ENCODE measurements around the gene LGR6. TPM values are rescaled to one million over a fixed set of nuclear protein-coding genes. Genes with fewer than 3 reads are reported as not detected.

LGR6 gene
- total and polyA plus RNA-seq, 2 of the 8 experiments (the other 6 are each of a cell fraction or from before 2014, with no cell fraction given): 0.50 to 1.0 TPM

DNA sequence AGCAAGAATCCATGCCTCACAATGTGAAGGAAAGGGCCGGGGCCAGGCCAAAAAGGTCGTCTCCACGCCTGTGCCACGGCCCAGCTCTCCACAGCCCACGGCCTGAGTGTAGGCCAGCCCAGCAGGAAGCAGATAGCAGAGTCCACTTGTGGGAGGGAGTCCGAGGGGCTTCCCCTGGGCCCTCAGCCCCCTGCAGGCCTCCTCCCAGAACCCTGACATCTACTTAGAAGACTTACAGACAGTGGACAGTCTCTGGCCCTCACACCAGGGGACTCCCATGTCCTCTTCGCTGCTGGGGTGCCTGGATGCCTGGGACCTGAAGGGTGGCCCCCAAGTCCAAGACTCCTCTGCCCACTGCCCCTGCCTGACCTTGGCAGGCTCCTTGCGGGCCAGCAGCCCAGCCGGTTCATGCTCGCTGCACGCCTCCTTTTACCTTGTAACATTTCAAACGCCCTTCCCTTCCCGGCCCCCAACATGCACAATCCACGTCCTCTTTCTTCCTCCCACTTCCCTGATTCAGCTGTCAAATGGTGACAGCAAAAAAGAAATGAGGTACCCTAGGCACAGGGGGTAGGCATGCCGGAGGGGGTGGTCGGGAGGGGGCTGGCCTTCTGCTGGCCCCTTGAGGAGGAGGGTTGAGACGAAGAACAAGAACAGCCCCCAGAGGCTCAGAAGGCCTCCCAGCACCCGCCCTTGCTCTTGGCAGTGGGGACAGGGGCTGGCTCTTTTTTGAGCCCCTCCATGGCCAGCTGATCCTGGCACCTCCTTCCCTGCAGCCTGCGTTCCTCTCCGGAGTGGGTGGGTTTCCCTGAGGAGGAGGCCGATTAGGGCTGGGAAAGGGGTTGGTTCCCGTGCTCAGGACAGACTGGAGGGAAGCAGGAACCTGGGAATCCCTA, 32.2 kb upstream of the LGR6 start:
- Histone ChIP-seq H2BK5ac (ENCODE audit: low read depth, low read length) (no peak overlapping the region), H4K8ac (ENCODE audit: extremely low read depth, insufficient read depth, low read length) (no peak overlapping the region), H3K4me2 (ENCODE audit: insufficient read depth in 1 of 2, low read depth in 2 of 2, low read length in 2 of 2) (no peak overlapping the region), H3K4me1 (replicated peaks in 1 of 4; ENCODE audit: control insufficient read depth in 3 of 4, insufficient read depth in 4 of 4, low read length in 3 of 4) (peaks cover 2 to 29% (median 13%) of the 10 kb centered on the region in 4 experiments), H3K79me2 (ENCODE audit: control insufficient read depth in 1 of 2, insufficient read depth in 2 of 2, low read length in 2 of 2) (no peaks in the 10 kb centered on the region), H2BK120ac (replicated peaks; ENCODE audit: low read depth, low read length) (no peak overlapping the region), H3K27ac (ENCODE audit: low read depth, low read length) (no peak overlapping the region), H2BK15ac (ENCODE audit: low read length) (peak overlapping the region; percentile 92; the same call in 1 of the 2 replicates), H2BK12ac (ENCODE audit: low read depth, low read length) (0 out of 2 replicates have a peak overlapping the region, but pooled peaks have one; percentile 50), H4K91ac (replicated peaks; ENCODE audit: insufficient read length, low read length) (peak overlapping the region; percentile 90), H3K4ac (replicated peaks; ENCODE audit: insufficient read length, low read depth, low read length) (no peak overlapping the region), H3K9ac (replicated peaks in 1 of 4; ENCODE audit: extremely low read depth in 1 of 4, low read depth in 3 of 4, low read length in 3 of 4) (no peak overlapping the region), H4K20me1 (replicated peaks in 1 of 2; ENCODE audit: control insufficient read depth in 1 of 2, insufficient read depth in 2 of 2, low read length in 2 of 2) (no peaks in the 10 kb centered on the region), H3K36me3 (ENCODE audit: control insufficient read depth in 2 of 4, insufficient read depth in 4 of 4, low read length in 3 of 4) (no peaks in the 10 kb centered on the region), H3K4me3 (ENCODE audit: extremely low read depth in 1 of 4, insufficient read depth in 2 of 4, low read depth in 3 of 4, low read length in 4 of 4) (no peak overlapping the region), H4K5ac (ENCODE audit: insufficient read length, low read depth, low read length) (no peak overlapping the region), H3K14ac (ENCODE audit: insufficient read length) (no peak overlapping the region), H3K18ac (ENCODE audit: extremely low read depth, low read length) (no peak overlapping the region), H3K23ac (ENCODE audit: insufficient read length) (no peak overlapping the region), H2AFZ (ENCODE audit: low read length) (no peak overlapping the region), H3K56ac (replicated peaks; ENCODE audit: insufficient read length, low read depth, low read length) (no peak overlapping the region), H2BK20ac (ENCODE audit: low read length) (no peak overlapping the region), H3K79me1 (ENCODE audit: low read depth, low read length) (no peaks in the 10 kb centered on the region), H3K23me2 (ENCODE audit: low read depth, low read length) (no peaks in the 10 kb centered on the region), H2AK5ac (ENCODE audit: low read depth, low read length) (no peak overlapping the region), H3K9me3 (ENCODE audit: insufficient read depth in 2 of 2, low read depth in 1 of 2, low read length in 1 of 2) (no peaks in the 10 kb centered on the region), H3K27me3 (replicated peaks in 1 of 4; ENCODE audit: control insufficient read depth in 3 of 4, extremely low read depth in 1 of 4, insufficient read depth in 3 of 4, low read length in 3 of 4) (no peaks in the 10 kb centered on the region)
- WGBS, 2 experiments (ENCODE audit: extremely low coverage in 1 of 2, insufficient coverage in 1 of 2, insufficient read length in 1 of 2, insufficient replicate concordance in 2 of 2, low coverage in 1 of 2, low lambda C conversion rate in 2 of 2, missing lambda C conversion rate in 1 of 2): 79% methylated on average over 19 of the region's 22 CpGs; no CpG with 5 or more reads in 1 of the 2 experiments
- ChIA-PET CTCF (ENCODE audit: partially characterized antibody) (interaction anchor here (0.6 to 2.6 kb wide), 11 partner anchors 10 to 1447 kb away, joined by 3 to 10 read pairs (median 3); no protein-coding TSS in a partner anchor), POLR2A (ENCODE audit: partially characterized antibody) (no interaction called here)
- no peak for FAIRE-seq
- no peak for DNase-seq (ENCODE audit: low read depth in 1 of 2, low spot score in 2 of 2)
- TF ChIP-seq ASH2L (IDR thresholded peaks at IDR 0.05; ENCODE audit: low read length) (no peak), EP300 (IDR thresholded peaks at IDR 0.05; ENCODE audit: borderline replicate concordance in 1 of 2, low read depth in 2 of 2, low read length in 2 of 2) (no peak), MAFK (IDR thresholded peaks at IDR 0.05; ENCODE audit: low read depth, low read length) (no peak), PHF8 (conservative IDR thresholded peaks at IDR 0.05; ENCODE audit: low read depth, low read length) (no peak), TEAD4 (IDR thresholded peaks at IDR 0.05; ENCODE audit: low read depth, low read length) (no peak), BACH1 (IDR thresholded peaks at IDR 0.05; ENCODE audit: low read length) (no peak), TAF1 (IDR thresholded peaks at IDR 0.05; ENCODE audit: low read depth, low read length) (no peak), JUN (IDR thresholded peaks at IDR 0.05; ENCODE audit: low read depth, low read length) (no peak), TAF7 (optimal IDR thresholded peaks at IDR 0.05; ENCODE audit: borderline replicate concordance, low read depth, low read length) (no peak)
- TF ChIP-seq, protein P1, sequence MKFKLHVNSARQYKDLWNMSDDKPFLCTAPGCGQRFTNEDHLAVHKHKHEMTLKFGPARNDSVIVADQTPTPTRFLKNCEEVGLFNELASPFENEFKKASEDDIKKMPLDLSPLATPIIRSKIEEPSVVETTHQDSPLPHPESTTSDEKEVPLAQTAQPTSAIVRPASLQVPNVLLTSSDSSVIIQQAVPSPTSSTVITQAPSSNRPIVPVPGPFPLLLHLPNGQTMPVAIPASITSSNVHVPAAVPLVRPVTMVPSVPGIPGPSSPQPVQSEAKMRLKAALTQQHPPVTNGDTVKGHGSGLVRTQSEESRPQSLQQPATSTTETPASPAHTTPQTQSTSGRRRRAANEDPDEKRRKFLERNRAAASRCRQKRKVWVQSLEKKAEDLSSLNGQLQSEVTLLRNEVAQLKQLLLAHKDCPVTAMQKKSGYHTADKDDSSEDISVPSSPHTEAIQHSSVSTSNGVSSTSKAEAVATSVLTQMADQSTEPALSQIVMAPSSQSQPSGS (IDR thresholded peaks at IDR 0.05; ENCODE audit: low read length): no peak
